NCI-H82 (cell line): ENCODE results near the gene SIT1.
A peak's percentile ranks its signal among the peaks of the same experiment; 100 is the strongest.

Experiments used
- DNase-seq: peaks from one replicate; lab custom pipeline; 2025; lab: John Stamatoyannopoulos, UW

SIT1 gene

DNA sequence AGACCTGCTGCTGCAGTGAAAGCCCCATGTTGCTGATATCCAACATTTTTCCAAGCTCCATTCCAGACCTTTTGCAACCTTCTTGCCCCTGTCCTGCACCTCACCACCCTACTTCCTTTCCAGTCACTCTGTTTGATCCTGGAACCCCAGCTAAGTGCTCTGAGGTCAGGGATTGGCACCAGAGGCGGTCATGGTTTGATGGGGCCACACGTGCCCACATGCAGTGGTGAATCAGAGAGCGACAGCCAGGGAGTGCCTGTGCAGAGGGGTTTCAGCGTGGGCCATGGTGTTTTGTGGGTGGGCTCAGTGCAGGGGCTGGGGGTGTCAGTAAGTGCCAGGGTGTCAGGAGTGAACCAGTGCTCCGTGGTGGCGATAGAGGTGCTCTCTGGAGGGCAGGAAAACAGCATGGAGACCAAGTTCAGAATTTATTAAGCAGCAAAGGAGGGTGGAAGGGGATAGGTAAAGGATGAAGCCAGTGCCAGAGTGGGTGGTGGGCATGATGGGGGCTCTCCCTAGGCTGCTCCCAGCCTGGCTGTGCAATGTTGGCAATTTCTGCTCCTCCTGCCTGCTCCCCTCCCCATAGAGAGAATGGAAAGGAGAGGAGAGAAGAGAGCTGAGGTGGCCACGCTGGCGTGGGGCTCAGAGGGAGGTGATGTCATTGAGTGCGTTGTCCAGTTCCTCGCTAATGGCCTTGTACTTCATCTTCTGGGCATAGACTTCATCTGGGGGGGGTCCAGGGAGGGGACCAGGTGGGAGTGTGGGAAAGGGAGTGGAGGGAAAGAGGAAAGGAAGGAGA lies 32.0 kb upstream of the SIT1 start:
- no peak for DNase-seq

DNA sequence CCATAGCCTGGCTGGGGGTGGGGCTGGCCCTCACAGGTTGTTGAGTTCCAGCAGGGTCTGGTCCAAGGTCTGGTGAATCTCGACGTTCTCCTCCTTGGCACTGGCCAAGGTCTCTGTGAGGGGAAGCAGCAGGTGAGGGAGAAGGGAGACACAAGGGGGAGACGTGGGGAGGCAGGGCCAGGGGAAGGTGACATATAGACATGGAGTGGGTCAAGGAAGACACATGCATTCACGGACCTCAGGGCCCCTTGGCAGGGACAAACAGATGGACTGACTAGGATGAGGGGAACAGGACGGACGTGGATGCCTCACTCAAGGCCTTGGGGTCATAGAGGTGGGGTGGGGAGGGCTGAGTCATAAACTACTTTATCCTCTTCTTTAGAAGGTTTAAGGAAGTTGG lies 31.3 kb upstream of the SIT1 start:
- DNase-seq, result no peak

DNA sequence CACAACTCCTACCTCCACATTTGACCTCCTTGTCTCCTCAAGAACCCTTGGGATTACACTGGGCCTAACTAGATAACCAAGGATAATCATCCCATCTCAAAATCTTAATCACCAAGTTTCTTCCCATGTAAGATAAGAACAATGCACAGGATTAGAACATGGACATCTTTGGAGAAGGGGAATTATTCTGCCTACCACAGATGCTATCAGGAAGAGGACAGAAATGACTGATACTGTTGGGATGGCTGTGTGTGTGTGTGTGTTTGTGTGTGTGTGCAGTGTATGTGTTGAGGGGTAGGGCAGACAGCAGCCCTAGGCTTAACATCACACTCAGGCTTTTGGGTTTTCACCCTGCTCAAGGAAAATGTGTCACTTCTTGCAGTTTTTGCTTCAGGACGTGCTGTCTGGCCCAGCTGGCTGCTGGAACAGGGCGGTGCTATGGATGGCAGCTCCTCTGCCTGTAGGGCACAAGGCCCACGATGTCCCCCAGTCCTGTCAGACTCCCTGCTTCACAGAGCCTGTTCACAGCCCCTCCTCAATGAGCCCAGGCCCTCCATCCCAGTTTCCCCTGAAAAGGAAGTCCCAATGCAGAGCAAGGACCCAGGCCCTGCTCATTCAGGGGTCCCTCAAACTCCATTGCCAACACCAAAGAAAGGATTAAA lies 30.7 kb upstream of the SIT1 start:
- peak; percentile 50 for DNase-seq

DNA sequence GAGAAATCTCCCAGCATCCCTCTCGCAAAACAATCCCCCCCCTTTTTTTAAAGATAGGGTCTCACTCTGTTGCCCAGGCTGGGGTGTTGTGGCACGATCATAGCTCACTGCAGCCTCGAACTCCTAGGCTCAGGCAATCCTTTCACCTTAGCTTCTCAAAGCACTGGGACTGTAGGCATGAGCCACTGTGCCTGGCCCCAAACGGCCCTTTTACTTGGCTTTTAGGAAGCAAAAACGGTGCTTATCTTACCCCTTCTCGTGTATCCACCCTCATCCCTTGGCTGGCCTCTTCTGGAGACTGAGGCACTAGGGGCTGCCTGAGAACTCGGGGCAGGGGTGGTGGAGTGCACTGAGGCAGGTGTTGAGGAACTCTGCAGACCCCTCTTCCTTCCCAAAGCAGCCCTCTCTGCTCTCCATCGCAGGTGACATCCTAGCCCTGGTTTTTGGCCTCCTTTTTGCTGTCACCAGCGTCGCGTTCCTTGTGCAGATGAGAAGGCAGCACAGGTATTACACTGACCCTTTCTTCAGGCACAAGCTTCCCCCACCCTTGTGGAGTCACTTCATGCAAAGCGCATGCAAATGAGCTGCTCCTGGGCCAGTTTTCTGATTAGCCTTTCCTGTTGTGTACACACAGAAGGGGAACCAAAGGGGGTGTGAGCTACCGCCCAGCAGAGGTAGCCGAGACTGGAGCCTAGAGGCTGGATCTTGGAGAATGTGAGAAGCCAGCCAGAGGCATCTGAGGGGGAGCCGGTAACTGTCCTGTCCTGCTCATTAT lies 29.8 kb upstream of the SIT1 start:
- no peak for DNase-seq

DNA sequence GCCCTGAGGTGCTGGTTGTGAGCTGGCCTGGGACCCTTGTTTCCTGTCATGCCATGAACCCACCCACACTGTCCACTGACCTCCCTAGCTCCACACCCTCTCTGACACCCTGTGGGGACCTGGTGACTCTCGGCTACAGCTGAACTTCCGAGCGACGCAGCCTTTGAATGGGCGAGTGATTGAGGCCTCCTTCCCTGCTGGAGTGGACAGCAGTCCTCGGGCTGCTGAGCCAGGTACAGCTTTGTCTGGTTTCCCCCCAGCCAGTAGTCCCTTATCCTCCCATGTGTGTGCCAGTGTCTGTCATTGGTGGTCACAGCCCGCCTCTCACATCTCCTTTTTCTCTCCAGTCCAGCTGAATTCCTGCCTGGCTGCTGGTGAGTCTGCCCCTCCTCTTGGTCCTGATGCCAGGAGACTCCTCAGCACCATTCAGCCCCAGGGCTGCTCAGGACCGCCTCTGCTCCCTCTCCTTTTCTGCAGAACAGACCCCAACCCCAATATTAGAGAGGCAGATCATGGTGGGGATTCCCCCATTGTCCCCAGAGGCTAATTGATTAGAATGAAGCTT lies 29.1 kb upstream of the SIT1 start:
- DNase-seq, result no peak

DNA sequence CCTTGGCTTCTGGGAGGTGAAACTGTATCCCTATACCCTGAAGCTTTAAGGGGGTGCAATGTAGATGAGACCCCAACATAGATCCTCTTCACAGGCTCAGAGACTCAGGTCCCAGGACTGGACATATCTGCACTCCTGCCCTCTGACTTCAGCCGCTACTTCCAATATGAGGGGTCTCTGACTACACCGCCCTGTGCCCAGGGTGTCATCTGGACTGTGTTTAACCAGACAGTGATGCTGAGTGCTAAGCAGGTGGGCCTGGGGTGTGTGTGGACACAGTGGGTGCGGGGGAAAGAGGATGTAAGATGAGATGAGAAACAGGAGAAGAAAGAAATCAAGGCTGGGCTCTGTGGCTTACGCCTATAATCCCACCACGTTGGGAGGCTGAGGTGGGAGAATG lies 28.4 kb upstream of the SIT1 start:
- no peak for DNase-seq

DNA sequence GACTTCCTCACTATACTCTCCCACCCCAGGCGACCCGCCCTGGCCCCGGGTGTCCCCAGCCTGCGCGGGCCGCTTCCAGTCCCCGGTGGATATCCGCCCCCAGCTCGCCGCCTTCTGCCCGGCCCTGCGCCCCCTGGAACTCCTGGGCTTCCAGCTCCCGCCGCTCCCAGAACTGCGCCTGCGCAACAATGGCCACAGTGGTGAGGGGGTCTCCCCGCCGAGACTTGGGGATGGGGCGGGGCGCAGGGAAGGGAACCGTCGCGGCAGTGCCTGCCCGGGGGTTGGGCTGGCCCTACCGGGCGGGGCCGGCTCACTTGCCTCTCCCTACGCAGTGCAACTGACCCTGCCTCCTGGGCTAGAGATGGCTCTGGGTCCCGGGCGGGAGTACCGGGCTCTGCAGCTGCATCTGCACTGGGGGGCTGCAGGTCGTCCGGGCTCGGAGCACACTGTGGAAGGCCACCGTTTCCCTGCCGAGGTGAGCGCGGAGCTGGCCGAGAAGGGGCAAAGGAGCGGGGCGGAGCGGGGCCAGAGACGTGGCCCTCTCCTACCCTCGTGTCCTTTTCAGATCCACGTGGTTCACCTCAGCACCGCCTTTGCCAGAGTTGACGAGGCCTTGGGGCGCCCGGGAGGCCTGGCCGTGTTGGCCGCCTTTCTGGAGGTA lies 25.1 kb upstream of the SIT1 start:
- DNase-seq, result no peak

DNA sequence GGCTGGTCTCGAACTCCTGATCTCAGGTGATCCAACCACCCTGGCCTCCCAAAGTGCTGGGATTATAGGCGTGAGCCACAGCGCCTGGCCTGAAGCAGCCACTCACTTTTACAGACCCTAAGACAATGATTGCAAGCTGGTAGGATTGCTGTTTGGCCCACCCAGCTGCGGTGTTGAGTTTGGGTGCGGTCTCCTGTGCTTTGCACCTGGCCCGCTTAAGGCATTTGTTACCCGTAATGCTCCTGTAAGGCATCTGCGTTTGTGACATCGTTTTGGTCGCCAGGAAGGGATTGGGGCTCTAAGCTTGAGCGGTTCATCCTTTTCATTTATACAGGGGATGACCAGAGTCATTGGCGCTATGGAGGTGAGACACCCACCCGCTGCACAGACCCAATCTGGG lies 24.5 kb upstream of the SIT1 start:
- DNase-seq, result no peak

DNA sequence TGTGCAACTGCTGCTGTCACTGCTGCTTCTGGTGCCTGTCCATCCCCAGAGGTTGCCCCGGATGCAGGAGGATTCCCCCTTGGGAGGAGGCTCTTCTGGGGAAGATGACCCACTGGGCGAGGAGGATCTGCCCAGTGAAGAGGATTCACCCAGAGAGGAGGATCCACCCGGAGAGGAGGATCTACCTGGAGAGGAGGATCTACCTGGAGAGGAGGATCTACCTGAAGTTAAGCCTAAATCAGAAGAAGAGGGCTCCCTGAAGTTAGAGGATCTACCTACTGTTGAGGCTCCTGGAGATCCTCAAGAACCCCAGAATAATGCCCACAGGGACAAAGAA lies 23.3 kb upstream of the SIT1 start:
- no peak for DNase-seq

DNA sequence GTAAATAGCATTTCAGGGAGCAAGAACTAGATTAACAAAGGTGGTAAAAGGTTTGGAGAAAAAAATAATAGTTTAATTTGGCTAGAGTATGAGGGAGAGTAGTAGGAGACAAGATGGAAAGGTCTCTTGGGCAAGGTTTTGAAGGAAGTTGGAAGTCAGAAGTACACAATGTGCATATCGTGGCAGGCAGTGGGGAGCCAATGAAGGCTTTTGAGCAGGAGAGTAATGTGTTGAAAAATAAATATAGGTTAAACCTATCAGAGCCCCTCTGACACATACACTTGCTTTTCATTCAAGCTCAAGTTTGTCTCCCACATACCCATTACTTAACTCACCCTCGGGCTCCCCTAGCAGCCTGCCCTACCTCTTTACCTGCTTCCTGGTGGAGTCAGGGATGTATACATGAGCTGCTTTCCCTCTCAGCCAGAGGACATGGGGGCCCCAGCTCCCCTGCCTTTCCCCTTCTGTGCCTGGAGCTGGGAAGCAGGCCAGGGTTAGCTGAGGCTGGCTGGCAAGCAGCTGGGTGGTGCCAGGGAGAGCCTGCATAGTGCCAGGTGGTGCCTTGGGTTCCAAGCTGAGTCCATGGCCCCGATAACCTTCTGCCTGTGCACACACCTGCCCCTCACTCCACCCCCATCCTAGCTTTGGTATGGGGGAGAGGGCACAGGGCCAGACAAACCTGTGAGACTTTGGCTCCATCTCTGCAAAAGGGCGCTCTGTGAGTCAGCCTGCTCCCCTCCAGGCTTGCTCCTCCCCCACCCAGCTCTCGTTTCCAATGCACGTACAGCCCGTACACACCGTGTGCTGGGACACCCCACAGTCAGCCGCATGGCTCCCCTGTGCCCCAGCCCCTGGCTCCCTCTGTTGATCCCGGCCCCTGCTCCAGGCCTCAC lies 22.6 kb upstream of the SIT1 start, which contains the start of gene CA9:
CA9 (plus strand) TSS at position 797 of the 893 bp plus-strand sequence; CDS start at position 829, 32 bp downstream.
- DNase-seq, result no peak

DNA sequence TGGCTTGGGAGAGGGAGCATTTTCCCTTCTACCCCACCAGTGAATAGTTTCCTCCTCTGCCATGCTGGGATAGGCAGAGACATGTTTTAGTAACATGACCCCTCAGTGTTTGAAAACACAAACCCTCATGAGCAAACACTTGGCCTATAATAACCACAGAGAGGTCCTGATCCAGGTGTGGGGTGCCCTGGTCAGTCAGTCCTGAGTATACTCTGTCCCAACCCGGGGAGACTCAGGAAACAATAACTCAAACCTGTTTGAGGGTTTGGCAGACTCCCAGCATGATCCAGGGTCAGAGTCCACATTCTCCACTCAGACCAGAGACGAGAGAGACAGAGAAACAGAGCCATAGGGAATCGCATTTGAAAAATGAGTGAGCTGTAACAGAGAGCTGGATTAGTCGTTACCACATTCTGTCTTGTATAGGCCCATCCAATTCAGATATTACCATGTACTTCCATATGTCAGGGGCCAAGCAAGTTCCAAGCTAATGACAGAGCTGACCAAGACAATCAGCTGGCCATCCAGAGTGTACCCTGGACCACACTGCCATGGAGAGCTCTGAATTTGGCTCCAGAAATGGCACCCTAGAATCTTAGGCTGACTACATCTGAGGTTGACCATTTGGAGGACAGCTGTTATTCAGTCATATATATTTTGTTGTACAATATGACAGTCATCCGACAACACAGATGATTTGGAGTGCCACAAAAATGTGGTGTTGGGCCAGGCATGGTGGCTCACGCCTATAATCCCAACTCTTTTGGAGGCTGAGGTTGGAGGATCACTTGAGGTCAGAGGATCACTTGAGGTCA lies 18.8 kb upstream of the SIT1 start:
- no peak for DNase-seq

DNA sequence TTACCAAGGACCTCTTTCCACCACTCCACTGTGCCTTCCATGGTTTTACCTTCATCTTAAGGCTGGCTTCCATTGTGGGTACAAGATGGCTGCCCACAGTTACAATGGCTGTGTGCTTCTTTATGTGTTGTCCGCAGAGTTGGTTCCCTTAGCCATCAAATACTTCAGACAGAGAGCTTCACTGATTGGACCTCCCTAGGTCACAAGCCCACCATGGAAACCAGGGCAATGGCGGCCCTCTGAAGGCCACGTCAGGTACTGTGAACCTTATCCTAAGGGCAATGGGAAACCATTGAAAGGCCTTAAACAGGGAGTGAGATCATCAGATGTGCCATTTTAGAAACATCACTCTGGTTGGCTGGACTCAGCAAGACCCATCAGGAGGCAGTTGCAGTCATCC lies 17.2 kb upstream of the SIT1 start:
- no peak for DNase-seq

DNA sequence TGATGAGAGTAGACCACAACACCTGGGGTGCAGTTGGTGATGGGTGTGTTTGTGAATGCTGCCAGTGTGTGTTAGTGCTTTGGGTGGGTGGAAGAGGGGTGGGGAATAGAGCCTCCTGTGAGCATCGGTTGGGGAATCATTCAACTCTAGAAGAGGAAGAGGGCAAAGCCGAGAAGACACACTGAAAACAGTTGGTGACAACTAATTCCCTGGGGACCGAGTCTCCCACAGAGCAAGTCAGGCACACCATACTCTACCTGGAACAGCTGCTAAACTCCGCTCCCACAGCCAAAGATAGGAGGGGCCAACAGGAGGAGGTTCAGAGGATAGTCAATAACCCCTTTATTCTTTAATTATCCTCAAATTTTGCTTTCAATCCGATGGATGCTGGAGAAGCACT lies 15.8 kb upstream of the SIT1 start:
- no peak for DNase-seq

DNA sequence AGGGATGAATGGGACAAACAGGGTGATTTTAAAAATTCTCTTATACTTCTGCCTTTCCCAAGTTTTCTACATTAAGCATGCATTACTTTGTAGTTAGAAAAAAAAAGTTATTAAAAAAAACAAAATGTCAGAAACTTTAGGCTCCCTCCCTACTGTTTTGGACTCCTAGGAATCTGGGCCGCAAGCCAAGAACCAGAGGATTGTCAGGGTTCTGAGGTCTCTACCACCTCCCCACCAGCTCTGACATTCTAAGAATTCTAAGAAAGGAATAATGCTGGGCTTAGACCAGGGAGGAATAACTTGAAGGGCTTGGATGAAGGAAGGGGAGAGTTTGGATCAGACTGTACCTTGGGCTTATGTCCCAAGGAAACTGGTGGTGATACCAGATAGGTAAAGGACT lies 15.3 kb upstream of the SIT1 start:
- DNase-seq, result no peak

DNA sequence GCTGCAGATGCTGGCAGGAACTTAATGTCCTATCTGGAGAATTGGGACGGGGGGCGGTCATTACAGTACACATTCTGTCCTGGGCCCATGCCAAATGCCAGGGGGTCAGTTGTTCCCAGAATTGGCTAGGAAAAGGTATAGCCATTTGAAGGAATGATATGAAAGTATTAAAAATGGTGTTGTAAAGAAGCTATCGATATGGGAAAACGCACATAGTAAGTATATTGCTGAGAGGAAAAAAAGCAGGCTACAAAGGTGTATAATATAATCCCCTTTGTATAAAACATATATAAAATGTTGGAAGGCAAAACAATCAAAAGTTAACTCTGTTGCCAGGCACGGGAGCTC lies 14.7 kb upstream of the SIT1 start:
- no peak for DNase-seq

DNA sequence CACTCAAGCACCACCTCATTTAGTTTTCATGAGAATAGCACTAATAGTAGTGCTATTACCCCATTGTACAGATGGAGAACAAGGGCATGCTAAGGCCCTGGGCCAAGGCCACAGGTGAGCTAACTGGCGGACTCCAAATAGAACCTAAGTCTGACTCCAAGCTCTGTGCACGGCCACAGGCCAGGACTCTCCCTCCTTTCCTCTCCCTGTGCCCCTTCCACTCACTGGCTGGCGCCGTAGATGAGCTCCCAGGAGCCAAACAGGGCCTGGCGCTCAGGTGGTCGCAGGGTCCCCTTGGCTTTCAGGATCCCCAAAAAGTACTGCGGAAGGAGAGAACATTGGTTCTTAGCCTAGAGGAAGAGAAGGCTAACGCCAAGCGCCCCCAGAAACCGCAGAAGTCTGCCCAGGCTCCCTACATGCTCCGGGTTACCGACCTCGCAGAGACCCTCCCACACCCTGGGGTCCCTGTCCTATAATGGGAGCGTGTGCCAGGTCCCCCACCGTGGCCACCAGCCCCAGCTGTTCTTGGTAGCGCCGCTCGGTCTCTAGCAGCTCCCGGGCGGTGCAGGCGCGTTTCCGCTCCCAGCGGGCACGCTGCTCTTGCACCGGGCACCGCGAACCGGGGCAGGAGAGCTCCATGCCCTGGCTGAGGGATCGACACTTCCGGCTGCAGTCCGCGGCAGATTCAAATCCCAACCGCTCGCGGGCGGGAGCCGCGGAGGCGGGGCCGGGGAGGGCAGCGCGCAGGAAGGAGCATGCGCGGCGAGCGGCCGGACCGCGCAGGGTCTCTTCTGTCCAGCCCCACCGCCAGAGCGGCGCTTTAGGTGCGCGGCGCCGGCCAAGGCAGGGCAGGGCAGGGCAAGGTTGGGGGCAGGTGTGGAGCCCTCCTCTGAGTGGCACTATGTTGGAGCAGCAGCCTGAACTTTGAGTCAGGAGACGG lies 14.1 kb upstream of the SIT1 start, which contains the start of gene ARHGEF39:
ARHGEF39 (minus strand) TSS at position 665 of the 940 bp plus-strand sequence; CDS start at position 639, 26 bp downstream.
- DNase-seq, result peak; percentile 83

DNA sequence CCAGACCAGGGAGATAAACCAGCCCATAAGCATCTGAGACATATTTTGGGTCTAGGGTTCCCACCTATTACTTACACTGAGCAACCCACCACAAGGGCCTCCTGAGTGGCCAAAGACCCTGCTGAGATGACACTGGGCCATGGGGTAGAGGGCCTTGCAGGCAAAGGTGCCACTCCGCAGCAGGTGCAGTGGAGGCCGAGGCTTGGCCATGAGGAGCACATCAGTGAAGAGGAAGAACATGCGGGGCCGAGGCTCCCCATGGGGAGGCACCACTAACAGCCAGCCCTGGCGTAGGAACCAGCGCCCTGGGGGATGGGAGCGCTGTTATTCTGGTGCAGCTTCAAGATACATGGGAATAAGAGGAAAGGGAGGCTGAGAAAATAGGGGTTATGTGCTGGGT lies 11.7 kb upstream of the SIT1 start:
- no peak for DNase-seq

DNA sequence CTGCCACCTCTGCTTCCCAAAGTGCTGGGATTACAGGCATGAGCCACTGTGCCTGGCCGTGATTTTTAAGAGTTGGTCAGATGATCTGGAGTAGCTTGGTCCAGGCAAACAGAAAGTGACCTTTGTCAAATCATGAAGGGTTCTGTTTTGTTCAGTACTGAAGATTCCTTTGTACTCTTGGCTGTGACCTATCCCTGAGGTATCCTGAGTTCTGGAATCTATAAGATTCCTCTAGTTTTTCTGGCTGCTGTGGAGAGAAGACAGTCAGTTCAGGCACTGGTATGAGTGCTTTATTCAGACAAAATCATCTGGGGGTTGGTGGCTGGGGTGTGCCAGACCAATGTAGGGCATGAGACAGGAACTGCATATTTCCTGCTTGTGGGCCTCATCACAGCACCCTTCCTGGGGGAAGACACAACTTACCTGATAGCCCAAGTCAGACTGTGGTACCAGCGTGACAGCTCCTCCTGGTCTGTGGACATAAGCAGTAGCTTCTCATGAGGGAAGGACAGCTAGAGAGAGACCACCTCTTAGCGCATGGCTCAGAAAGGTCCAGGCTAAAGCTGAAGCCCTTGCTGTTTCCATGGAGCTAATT lies 11.1 kb upstream of the SIT1 start:
- no peak for DNase-seq

DNA sequence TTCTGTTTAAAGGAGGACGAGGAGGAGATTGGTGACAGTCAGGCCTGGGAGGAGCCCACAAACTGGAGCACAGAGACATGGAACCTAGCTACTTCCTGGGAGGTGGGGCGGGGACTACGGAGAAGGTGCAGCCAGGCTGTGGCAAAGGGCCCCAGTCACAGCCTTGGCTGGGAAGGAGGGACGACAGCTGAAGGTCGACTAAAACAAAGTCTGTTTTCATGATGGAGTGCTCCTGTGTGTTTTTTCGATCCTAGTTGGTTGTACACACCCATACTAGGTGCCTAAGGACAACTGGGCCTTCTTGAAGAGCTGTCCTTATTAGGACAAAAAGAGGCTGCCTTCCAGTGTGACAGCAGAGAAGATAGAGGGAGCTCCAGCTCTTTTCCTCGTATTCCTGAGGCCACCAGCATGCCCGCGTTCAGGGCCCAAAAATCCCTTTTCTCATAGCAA lies 10.3 kb upstream of the SIT1 start:
- DNase-seq, result peak; percentile 10
